Measurements from ENCODE around the gene RAB40C. TPM values are rescaled to one million over a fixed set of nuclear protein-coding genes. Genes with fewer than 3 reads are reported as not detected.

RAB40C gene
- total and polyA plus RNA-seq, 2 donors (not counting 1 experiment from before 2014, with no cell fraction given): 3.2 to 11.6 TPM

DNA sequence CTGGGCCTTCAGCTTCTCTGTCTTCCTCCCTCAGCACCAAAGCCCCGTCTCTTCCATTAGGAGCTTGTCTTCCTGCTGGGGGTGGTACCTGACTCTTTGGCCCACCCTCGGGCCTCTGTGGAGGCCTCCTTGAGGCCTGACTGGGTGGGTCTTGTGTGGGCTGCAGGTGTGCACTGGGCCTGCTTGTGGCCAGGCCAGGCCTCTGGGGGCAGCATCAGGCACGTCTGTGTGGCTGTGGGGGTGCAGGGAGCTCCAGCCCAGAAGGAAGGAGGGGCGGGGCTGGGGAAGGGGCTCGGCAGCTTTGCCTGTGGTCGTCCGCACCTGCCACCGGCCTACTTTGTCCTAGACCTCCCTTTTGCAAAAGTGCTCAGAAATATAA, 13.1 kb upstream of the RAB40C start:
- Histone ChIP-seq H3K27ac (ENCODE audit: insufficient read depth, low read length) (no peak overlapping the region), H3K9ac (ENCODE audit: insufficient read depth, low read length) (no peak overlapping the region), H3K9me3 (ENCODE audit: control insufficient read depth, insufficient read depth, low read depth, low read length) (no peaks in the 10 kb centered on the region), H3K79me2 (ENCODE audit: control insufficient read depth, insufficient read depth, low read length) (peaks cover 2% of the 10 kb centered on the region), H3K36me3 (ENCODE audit: control insufficient read depth, insufficient read depth, low read length) (peaks cover 8% of the 10 kb centered on the region), H3K4me2 (ENCODE audit: extremely low read depth, insufficient read depth, low read length) (no peak overlapping the region), H4K20me1 (ENCODE audit: control insufficient read depth, extremely low read depth, insufficient read depth, low read length) (no peaks in the 10 kb centered on the region), H2AFZ (ENCODE audit: low read length) (no peak overlapping the region), H3K27me3 (ENCODE audit: control insufficient read depth, insufficient read depth, low read length) (no peaks in the 10 kb centered on the region), H3K4me3 (replicated peaks in 1 of 4; ENCODE audit: control extremely low read depth in 1 of 4, insufficient read depth in 1 of 4, low read depth in 3 of 4, low read length in 4 of 4) (no peak overlapping the region), H3K4me1 (ENCODE audit: control insufficient read depth, extremely low read depth, insufficient read depth, low read length) (no peaks in the 10 kb centered on the region)
- no peak for DNase-seq (ENCODE audit: low read depth in 2 of 2)
- TF ChIP-seq EZH2 (IDR thresholded peaks at IDR 0.05; ENCODE audit: low read length, missing control alignments): no peak
- TF ChIP-seq, protein P1, sequence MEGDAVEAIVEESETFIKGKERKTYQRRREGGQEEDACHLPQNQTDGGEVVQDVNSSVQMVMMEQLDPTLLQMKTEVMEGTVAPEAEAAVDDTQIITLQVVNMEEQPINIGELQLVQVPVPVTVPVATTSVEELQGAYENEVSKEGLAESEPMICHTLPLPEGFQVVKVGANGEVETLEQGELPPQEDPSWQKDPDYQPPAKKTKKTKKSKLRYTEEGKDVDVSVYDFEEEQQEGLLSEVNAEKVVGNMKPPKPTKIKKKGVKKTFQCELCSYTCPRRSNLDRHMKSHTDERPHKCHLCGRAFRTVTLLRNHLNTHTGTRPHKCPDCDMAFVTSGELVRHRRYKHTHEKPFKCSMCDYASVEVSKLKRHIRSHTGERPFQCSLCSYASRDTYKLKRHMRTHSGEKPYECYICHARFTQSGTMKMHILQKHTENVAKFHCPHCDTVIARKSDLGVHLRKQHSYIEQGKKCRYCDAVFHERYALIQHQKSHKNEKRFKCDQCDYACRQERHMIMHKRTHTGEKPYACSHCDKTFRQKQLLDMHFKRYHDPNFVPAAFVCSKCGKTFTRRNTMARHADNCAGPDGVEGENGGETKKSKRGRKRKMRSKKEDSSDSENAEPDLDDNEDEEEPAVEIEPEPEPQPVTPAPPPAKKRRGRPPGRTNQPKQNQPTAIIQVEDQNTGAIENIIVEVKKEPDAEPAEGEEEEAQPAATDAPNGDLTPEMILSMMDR (conservative IDR thresholded peaks at IDR 0.05 in 1 of 2, IDR thresholded peaks at IDR 0.05 in 1 of 2; ENCODE audit: low read depth in 1 of 2, low read length in 2 of 2): no peak

DNA sequence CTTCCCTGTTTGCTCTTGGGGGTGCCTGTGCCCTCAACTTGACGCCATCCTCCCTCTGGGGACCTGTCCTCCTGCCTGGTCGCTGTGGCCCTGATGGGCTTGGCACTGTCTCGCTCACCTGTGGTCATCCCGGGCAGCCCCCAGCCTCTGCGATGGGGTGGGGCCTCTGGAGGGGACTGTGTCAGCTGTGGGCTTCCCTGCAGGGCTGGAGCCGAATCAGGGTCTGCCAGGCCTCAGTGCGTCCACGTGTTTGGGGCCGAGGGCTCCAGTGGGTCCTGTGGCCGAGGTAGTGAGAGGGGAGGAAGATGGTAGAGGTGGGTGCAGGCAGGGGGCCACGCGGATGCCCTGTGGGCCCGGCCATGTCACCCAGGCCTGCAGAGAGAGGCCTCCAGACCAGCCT, 12.1 kb upstream of the RAB40C start:
- H2AFZ ChIP-seq (ENCODE audit: low read length): no peak overlapping the region
- no peak for DNase-seq (ENCODE audit: low read depth in 2 of 2)
- H3K9me3 ChIP-seq (ENCODE audit: control insufficient read depth, insufficient read depth, low read depth, low read length): no peaks in the 10 kb centered on the region
- no peaks in the 10 kb centered on the region for H4K20me1 ChIP-seq (ENCODE audit: control insufficient read depth, extremely low read depth, insufficient read depth, low read length)
- no peaks in the 10 kb centered on the region for H3K4me1 ChIP-seq (ENCODE audit: control insufficient read depth, extremely low read depth, insufficient read depth, low read length)
- H3K4me2 ChIP-seq (ENCODE audit: extremely low read depth, insufficient read depth, low read length): no peak overlapping the region
- no peak overlapping the region for H3K4me3 ChIP-seq (replicated peaks in 1 of 4; ENCODE audit: control extremely low read depth in 1 of 4, insufficient read depth in 1 of 4, low read depth in 3 of 4, low read length in 4 of 4)
- H3K27me3 ChIP-seq (ENCODE audit: control insufficient read depth, insufficient read depth, low read length): no peaks in the 10 kb centered on the region
- TF ChIP-seq, protein P1 (conservative IDR thresholded peaks at IDR 0.05 in 1 of 2, IDR thresholded peaks at IDR 0.05 in 1 of 2; ENCODE audit: low read depth in 1 of 2, low read length in 2 of 2): no peak
- no peak for TF ChIP-seq EZH2 (IDR thresholded peaks at IDR 0.05; ENCODE audit: low read length, missing control alignments)
- no peak overlapping the region for H3K27ac ChIP-seq (ENCODE audit: insufficient read depth, low read length)
- H3K36me3 ChIP-seq (ENCODE audit: control insufficient read depth, insufficient read depth, low read length): peaks cover 8% of the 10 kb centered on the region
- H3K9ac ChIP-seq (ENCODE audit: insufficient read depth, low read length): no peak overlapping the region
- H3K79me2 ChIP-seq (ENCODE audit: control insufficient read depth, insufficient read depth, low read length): no peaks in the 10 kb centered on the region

DNA sequence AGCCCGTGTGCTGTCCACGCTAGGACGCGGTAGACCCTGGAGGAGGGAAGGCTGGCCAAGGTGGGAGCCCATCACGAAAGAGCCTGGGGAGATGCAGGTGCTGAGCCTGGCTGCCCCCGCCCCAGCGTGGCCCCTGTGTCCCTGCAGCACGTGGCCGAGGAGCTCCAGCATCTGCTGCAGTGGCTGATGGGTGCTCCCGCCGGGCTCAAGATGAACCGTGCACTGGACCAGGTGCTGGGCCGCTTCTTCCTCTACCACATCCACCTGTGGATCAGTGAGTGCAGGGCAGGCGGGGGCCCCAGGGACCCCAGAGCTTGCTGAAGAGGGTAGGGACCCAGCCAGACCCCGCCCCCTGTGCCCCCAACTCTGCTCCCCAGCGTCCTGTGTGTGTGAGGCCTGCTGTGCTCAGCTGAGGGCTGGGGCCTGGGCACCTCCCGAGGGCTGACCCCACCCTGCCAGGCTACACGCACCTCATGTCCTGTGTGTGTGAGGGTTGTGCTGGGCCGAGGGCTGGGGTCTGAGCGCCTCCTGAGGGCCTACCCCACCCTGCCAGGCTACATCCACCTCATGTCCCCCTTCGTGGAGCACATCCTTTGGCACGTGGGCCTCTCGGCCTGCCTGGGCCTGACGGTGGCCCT, 11.5 kb upstream of the RAB40C start:
- Histone ChIP-seq H3K9ac (ENCODE audit: insufficient read depth, low read length) (no peak overlapping the region), H2AFZ (ENCODE audit: low read length) (no peak overlapping the region), H3K9me3 (ENCODE audit: control insufficient read depth, insufficient read depth, low read depth, low read length) (no peaks in the 10 kb centered on the region), H3K27me3 (ENCODE audit: control insufficient read depth, insufficient read depth, low read length) (no peaks in the 10 kb centered on the region), H3K27ac (ENCODE audit: insufficient read depth, low read length) (no peak overlapping the region), H3K4me1 (ENCODE audit: control insufficient read depth, extremely low read depth, insufficient read depth, low read length) (no peaks in the 10 kb centered on the region), H3K36me3 (ENCODE audit: control insufficient read depth, insufficient read depth, low read length) (peaks cover 12% of the 10 kb centered on the region), H3K4me2 (ENCODE audit: extremely low read depth, insufficient read depth, low read length) (no peak overlapping the region), H3K4me3 (replicated peaks in 1 of 4; ENCODE audit: control extremely low read depth in 1 of 4, insufficient read depth in 1 of 4, low read depth in 3 of 4, low read length in 4 of 4) (no peak overlapping the region), H3K79me2 (ENCODE audit: control insufficient read depth, insufficient read depth, low read length) (no peaks in the 10 kb centered on the region), H4K20me1 (ENCODE audit: control insufficient read depth, extremely low read depth, insufficient read depth, low read length) (no peaks in the 10 kb centered on the region)
- DNase-seq (ENCODE audit: low read depth in 2 of 2): no peak
- TF ChIP-seq, protein P1 (conservative IDR thresholded peaks at IDR 0.05 in 1 of 2, IDR thresholded peaks at IDR 0.05 in 1 of 2; ENCODE audit: low read depth in 1 of 2, low read length in 2 of 2): no peak
- no peak for TF ChIP-seq EZH2 (IDR thresholded peaks at IDR 0.05; ENCODE audit: low read length, missing control alignments)

All from fibroblast of lung (primary cell).